Adrenal gland (tissue), 5 donors: ENCODE results near the gene C4orf36.

Experiments used
- POLR2A ChIP-seq, 2 donors: fragments of 450-650 bp; IDR thresholded peaks; one replicate each; pipeline ENCODE4 v1.6.1; 2017; ENCODE audit warnings: antibody characterized with exemption in 2 of 2, mild to moderate bottlenecking in 2 of 2, moderate library complexity in 1 of 2
- TF ChIP-seq, protein P1 (sequence below), 6 experiments: fragments of 450-650 bp in 4 of 6; fragments of 200-600 bp in 2 of 6; sonication (generic) in 1 of 6; IDR thresholded peaks; 1 replicate in 5 of 6; 2 replicates in 1 of 6; pipeline versions ENCODE4 v1.5.1 to v1.8.0; 2016 to 2021; ENCODE audit warnings: antibody characterized with exemption in 6 of 6, mild to moderate bottlenecking in 2 of 6, moderate library complexity in 1 of 6
- donor health status: DM: no; HTN: no; CAD: no.

DNA sequence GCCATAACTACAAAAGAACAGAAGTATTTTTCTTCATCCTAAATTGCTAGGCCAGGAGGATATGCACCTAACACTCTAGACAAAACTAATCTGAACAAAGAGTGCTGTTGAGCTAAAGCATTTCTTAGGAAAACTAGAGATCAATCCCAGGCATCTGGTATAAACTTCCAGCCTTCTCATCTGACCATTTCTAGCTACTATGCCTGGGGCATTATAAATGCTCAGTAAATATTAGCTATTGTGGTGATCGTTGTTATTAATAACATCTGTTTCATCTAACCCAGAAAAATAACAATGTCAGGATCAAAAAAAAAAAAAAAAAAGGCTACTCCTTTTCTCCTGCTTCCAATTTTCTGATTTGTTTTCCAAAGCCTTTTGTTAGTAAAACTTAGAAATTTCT lies 35.3 kb downstream of the C4orf36 start:
- TF ChIP-seq, protein P1, sequence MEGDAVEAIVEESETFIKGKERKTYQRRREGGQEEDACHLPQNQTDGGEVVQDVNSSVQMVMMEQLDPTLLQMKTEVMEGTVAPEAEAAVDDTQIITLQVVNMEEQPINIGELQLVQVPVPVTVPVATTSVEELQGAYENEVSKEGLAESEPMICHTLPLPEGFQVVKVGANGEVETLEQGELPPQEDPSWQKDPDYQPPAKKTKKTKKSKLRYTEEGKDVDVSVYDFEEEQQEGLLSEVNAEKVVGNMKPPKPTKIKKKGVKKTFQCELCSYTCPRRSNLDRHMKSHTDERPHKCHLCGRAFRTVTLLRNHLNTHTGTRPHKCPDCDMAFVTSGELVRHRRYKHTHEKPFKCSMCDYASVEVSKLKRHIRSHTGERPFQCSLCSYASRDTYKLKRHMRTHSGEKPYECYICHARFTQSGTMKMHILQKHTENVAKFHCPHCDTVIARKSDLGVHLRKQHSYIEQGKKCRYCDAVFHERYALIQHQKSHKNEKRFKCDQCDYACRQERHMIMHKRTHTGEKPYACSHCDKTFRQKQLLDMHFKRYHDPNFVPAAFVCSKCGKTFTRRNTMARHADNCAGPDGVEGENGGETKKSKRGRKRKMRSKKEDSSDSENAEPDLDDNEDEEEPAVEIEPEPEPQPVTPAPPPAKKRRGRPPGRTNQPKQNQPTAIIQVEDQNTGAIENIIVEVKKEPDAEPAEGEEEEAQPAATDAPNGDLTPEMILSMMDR (IDR thresholded peaks at IDR 0.05), result no peak
- TF ChIP-seq POLR2A (IDR thresholded peaks at IDR 0.05), result no peak
